Measurements from ENCODE around the gene CDK8.
"Not testable (repeated sequence)": the region's sequence is repeated elsewhere in the genome, so short reads cannot be mapped to it uniquely, and the experiment has no call there.

The CDK8 gene

DNA sequence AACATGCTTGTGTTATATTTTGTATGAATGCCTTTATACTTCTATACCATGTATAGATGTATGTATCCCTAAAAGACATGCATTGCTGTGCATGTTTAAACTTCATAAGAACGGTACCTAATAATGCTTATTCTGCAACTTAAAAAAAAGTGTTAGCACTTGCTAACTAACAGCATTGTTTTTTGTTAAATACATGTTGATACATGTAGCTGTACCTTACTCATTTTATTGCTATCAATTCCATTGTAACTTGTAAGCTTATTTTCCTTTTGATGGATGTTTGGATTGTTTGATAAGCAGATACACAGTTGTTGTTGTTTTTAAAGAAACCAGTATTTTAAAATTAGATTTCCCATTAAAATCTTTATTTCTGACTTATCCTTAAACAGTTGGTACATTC, 53.8 kb downstream of the CDK8 start:
- Histone ChIP-seq H3K36me3 (ENCODE audit: control insufficient read depth in 5 of 5, insufficient read depth in 5 of 5, low read length in 5 of 5) (no peaks in the 10 kb centered on the region), H3K4me3 (ENCODE audit: low read depth in 1 of 5, low read length in 5 of 5) (no peak overlapping the region), H3K27ac (ENCODE audit: low read depth, low read length) (no peak overlapping the region), H3K9ac (ENCODE audit: low read length in 5 of 5) (no peak overlapping the region), H3K27me3 (ENCODE audit: control insufficient read depth in 5 of 5, insufficient read depth in 4 of 5, low read length in 5 of 5) (no peaks in the 10 kb centered on the region), H3K4me1 (ENCODE audit: control insufficient read depth in 5 of 5, insufficient read depth in 5 of 5, low read length in 5 of 5) (peaks cover 0 to 6% (median 0%) of the 10 kb centered on the region in 5 donors), H3K9me3 (ENCODE audit: control insufficient read depth in 5 of 5, low read length in 5 of 5) (no peaks in the 10 kb centered on the region)

DNA sequence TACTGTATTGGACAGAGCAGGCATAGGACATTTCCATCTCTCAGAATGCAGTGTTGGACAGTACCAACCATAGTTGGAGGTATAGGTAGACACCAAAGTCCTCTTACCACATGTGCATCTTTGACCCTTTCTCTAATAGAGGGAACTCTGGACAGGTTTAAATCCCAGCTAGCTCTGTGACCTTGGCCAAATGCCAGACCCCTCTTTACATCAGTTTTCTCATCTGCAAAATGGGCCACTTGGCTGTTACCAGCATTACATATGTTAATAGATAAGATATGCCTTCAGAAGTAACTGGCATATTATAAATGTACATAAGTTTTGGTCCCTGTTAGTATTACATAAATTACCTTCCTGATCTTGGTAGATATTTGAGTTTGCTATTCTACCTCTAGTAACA, 54.3 kb downstream of the CDK8 start:
- Histone ChIP-seq H3K27me3 (ENCODE audit: control insufficient read depth in 5 of 5, insufficient read depth in 4 of 5, low read length in 5 of 5) (no peaks in the 10 kb centered on the region), H3K9me3 (ENCODE audit: control insufficient read depth in 5 of 5, low read length in 5 of 5) (no peaks in the 10 kb centered on the region), H3K4me1 (ENCODE audit: control insufficient read depth in 5 of 5, insufficient read depth in 5 of 5, low read length in 5 of 5) (peaks cover 0 to 6% (median 0%) of the 10 kb centered on the region in 5 donors), H3K9ac (ENCODE audit: low read length in 5 of 5) (no peak overlapping the region), H3K36me3 (ENCODE audit: control insufficient read depth in 5 of 5, insufficient read depth in 5 of 5, low read length in 5 of 5) (no peaks in the 10 kb centered on the region), H3K4me3 (ENCODE audit: low read depth in 1 of 5, low read length in 5 of 5) (no peak overlapping the region), H3K27ac (ENCODE audit: low read depth, low read length) (no peak overlapping the region)

DNA sequence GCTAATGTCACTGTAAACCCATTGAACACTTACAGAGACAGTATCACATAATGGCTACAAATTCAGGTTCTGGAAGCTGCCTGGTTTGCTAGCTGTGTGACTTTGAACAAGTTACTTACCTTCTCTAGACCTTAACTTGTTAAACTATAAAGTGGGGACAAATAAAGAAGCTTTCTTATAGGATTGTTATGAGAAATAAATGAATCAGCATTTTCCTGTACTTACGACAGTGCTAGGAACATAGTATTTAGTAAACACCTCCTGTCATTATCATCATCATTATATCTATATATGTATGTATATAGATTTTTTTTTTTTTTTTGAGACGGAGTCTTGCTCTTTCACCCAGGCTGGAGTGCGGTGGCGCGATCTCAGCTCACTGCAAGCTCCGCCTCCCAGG, 54.9 kb downstream of the CDK8 start:
- no peak overlapping the region for H3K4me3 ChIP-seq (ENCODE audit: low read depth in 1 of 5, low read length in 5 of 5)
- H3K4me1 ChIP-seq (ENCODE audit: control insufficient read depth in 5 of 5, insufficient read depth in 5 of 5, low read length in 5 of 5): peaks cover 0 to 6% (median 0%) of the 10 kb centered on the region in 5 donors
- no peak overlapping the region for H3K9ac ChIP-seq (ENCODE audit: low read length in 5 of 5)
- no peaks in the 10 kb centered on the region for H3K9me3 ChIP-seq (ENCODE audit: control insufficient read depth in 5 of 5, low read length in 5 of 5)
- no peaks in the 10 kb centered on the region for H3K27me3 ChIP-seq (ENCODE audit: control insufficient read depth in 5 of 5, insufficient read depth in 4 of 5, low read length in 5 of 5)
- no peaks in the 10 kb centered on the region for H3K36me3 ChIP-seq (ENCODE audit: control insufficient read depth in 5 of 5, insufficient read depth in 5 of 5, low read length in 5 of 5)
- no peak overlapping the region for H3K27ac ChIP-seq (ENCODE audit: low read depth, low read length)

DNA sequence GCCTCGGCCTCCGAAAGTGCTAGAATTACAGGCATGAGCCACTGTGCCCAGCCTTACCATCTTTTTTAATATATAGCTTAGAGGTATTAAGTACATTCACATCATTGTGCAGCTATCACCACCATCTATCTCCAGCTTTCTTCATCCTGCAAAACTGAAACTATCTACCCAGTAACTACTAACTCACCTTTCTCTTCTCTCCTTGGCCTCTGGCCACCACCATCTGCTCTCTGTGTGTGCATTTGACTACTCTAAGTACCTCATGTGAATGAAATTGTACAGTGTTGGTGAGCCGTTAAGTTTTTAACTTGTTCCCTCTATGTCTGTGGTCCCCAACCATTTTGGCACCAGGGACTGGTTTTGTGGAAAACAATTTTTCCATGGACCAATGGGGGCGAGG, 56.1 kb downstream of the CDK8 start:
- Histone ChIP-seq H3K36me3 (ENCODE audit: control insufficient read depth in 5 of 5, insufficient read depth in 5 of 5, low read length in 5 of 5) (no peaks in the 10 kb centered on the region), H3K4me3 (ENCODE audit: low read depth in 1 of 5, low read length in 5 of 5) (no peak overlapping the region), H3K27me3 (ENCODE audit: control insufficient read depth in 5 of 5, insufficient read depth in 4 of 5, low read length in 5 of 5) (no peaks in the 10 kb centered on the region), H3K4me1 (ENCODE audit: control insufficient read depth in 5 of 5, insufficient read depth in 5 of 5, low read length in 5 of 5) (peaks cover 0 to 6% (median 0%) of the 10 kb centered on the region in 5 donors), H3K27ac (ENCODE audit: low read depth, low read length) (no peak overlapping the region), H3K9me3 (ENCODE audit: control insufficient read depth in 5 of 5, low read length in 5 of 5) (no peaks in the 10 kb centered on the region), H3K9ac (ENCODE audit: low read length in 5 of 5) (no peak overlapping the region)

DNA sequence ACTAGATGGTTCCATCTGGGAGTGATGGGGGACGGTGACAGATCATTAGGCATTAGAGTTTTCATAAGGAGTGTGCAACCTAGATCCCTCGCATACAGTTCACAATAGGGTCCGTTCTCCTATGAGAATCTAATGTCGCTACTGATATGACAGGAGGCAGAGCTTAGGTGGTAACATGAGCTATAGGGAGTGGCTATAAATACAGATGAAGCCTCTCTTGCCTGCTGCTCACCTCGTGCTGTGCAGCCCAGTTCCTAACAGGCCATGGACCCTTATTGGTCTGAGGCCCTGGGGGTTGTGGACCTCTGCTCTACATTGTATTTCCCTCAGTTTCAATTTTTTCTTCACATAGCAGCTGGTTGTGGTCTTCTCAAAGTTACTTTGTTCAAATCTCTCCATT, 56.5 kb downstream of the CDK8 start:
- no peak overlapping the region for H3K27ac ChIP-seq (ENCODE audit: low read depth, low read length)
- no peaks in the 10 kb centered on the region for H3K27me3 ChIP-seq (ENCODE audit: control insufficient read depth in 5 of 5, insufficient read depth in 4 of 5, low read length in 5 of 5)
- no peaks in the 10 kb centered on the region for H3K36me3 ChIP-seq (ENCODE audit: control insufficient read depth in 5 of 5, insufficient read depth in 5 of 5, low read length in 5 of 5)
- peaks cover 0 to 6% (median 0%) of the 10 kb centered on the region in 5 donors for H3K4me1 ChIP-seq (ENCODE audit: control insufficient read depth in 5 of 5, insufficient read depth in 5 of 5, low read length in 5 of 5)
- no peaks in the 10 kb centered on the region for H3K9me3 ChIP-seq (ENCODE audit: control insufficient read depth in 5 of 5, low read length in 5 of 5)
- H3K9ac ChIP-seq (ENCODE audit: low read length in 5 of 5): no peak overlapping the region
- H3K4me3 ChIP-seq (ENCODE audit: low read depth in 1 of 5, low read length in 5 of 5): no peak overlapping the region

GRCh38 chr13:26312019-26312418, 58.1 kb downstream of the CDK8 start:
- H3K4me1 ChIP-seq (ENCODE audit: control insufficient read depth in 5 of 5, insufficient read depth in 5 of 5, low read length in 5 of 5); H3K9ac ChIP-seq (ENCODE audit: low read length in 5 of 5); H3K4me3 ChIP-seq (ENCODE audit: low read depth in 1 of 5, low read length in 5 of 5); H3K9me3 ChIP-seq (ENCODE audit: control insufficient read depth in 5 of 5, low read length in 5 of 5); H3K27me3 ChIP-seq (ENCODE audit: control insufficient read depth in 5 of 5, insufficient read depth in 4 of 5, low read length in 5 of 5); H3K27ac ChIP-seq (ENCODE audit: low read depth, low read length); H3K36me3 ChIP-seq (ENCODE audit: control insufficient read depth in 5 of 5, insufficient read depth in 5 of 5, low read length in 5 of 5): not testable (repeated sequence)

DNA sequence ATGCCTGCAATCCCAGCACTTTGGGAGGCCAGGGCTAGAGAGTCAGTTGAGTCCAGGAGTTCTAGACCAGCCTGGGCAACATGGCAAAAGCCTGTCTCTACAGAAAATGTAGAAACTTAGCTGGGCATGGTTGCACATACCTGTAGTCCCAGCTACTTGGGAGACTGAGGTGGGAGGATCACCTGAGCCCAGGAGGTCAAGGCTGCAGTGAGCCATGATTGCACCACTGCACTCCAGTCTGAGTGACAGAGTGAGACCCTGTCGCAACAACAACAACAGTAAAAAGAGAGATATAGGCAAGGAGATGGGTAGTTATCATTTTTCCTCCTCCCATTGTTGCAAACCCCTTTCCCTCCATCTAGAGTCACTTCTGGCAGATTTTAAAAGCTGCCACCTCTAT, 62.2 kb downstream of the CDK8 start:
- H3K4me1 ChIP-seq (ENCODE audit: control insufficient read depth in 5 of 5, insufficient read depth in 5 of 5, low read length in 5 of 5); H3K9me3 ChIP-seq (ENCODE audit: control insufficient read depth in 5 of 5, low read length in 5 of 5); H3K9ac ChIP-seq (ENCODE audit: low read length in 5 of 5); H3K27me3 ChIP-seq (ENCODE audit: control insufficient read depth in 5 of 5, insufficient read depth in 4 of 5, low read length in 5 of 5); H3K36me3 ChIP-seq (ENCODE audit: control insufficient read depth in 5 of 5, insufficient read depth in 5 of 5, low read length in 5 of 5); H3K4me3 ChIP-seq (ENCODE audit: low read depth in 1 of 5, low read length in 5 of 5); H3K27ac ChIP-seq (ENCODE audit: low read depth, low read length): not testable (repeated sequence)

DNA sequence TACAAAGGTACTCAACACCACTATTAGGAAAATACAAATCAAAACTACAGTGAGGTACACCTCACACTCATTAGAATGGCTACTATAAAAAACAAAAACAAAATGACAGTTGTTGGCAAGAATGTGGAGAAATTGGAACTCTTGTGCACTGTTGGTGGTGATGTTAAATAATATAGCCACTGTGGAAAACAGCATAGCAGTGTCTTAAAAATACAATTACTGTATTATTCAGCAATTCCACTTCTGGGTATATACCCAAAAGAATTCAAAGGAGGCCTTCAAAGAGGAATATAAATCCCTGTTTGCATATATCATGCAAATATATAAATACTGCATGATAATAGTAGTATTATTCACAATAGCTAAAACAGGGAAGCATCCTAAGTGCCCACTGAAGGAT, 66.8 kb downstream of the CDK8 start:
- no peak overlapping the region for H3K4me3 ChIP-seq (ENCODE audit: low read depth in 1 of 5, low read length in 5 of 5)
- H3K4me1 ChIP-seq (ENCODE audit: control insufficient read depth in 5 of 5, insufficient read depth in 5 of 5, low read length in 5 of 5): no peaks in the 10 kb centered on the region
- no peak overlapping the region for H3K27ac ChIP-seq (ENCODE audit: low read depth, low read length)
- no peak overlapping the region for H3K9ac ChIP-seq (ENCODE audit: low read length in 5 of 5)
- H3K9me3 ChIP-seq (ENCODE audit: control insufficient read depth in 5 of 5, low read length in 5 of 5): no peaks in the 10 kb centered on the region
- H3K27me3 ChIP-seq (ENCODE audit: control insufficient read depth in 5 of 5, insufficient read depth in 4 of 5, low read length in 5 of 5): no peaks in the 10 kb centered on the region
- H3K36me3 ChIP-seq (ENCODE audit: control insufficient read depth in 5 of 5, insufficient read depth in 5 of 5, low read length in 5 of 5): no peaks in the 10 kb centered on the region

DNA sequence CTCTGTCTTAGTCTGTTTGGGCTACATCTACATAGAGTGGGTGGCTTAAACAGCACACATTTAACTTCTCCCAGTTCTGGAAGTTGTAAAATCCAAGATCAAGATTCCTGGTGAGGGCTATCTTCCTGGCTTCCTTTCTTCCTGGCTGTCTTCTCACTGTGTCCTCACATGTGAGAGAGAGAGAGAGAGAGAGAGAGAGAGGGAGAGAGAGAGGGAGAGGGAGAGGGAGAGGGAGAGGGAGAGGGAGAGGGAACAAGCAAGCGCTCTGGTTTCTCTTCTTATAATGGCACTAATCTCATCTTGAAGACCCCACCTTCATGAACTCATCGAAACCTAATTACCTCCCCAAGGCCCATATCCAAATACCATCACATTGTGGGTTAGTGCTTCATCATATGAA, 69.2 kb downstream of the CDK8 start:
- Histone ChIP-seq H3K4me1 (ENCODE audit: control insufficient read depth in 5 of 5, insufficient read depth in 5 of 5, low read length in 5 of 5) (peaks cover 0 to 3% (median 0%) of the 10 kb centered on the region in 5 donors), H3K9ac (ENCODE audit: low read length in 5 of 5) (no peak overlapping the region), H3K4me3 (ENCODE audit: low read depth in 1 of 5, low read length in 5 of 5) (no peak overlapping the region), H3K36me3 (ENCODE audit: control insufficient read depth in 5 of 5, insufficient read depth in 5 of 5, low read length in 5 of 5) (no peaks in the 10 kb centered on the region), H3K27ac (ENCODE audit: low read depth, low read length) (no peak overlapping the region), H3K27me3 (ENCODE audit: control insufficient read depth in 5 of 5, insufficient read depth in 4 of 5, low read length in 5 of 5) (no peaks in the 10 kb centered on the region), H3K9me3 (ENCODE audit: control insufficient read depth in 5 of 5, low read length in 5 of 5) (no peaks in the 10 kb centered on the region)

DNA sequence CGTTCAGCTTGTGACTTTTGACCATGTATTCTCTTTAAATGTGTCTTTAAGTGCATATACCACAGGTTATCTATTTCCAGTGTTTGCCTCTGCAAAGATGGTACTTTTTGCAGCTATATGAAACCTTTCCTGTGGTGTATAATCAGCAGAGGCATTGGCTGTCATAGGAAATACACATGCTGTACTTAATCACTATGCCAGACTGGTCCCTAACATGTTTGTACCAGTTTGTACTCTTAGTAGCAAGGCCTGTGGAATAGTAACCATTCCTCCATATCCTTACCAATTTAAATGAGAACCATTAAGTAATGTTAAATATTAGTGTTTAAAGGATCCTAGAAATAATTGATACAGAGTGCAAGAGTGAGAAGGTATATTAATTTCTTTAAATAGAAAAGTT, 69.8 kb downstream of the CDK8 start:
- H3K9me3 ChIP-seq (ENCODE audit: control insufficient read depth in 5 of 5, low read length in 5 of 5): peaks cover 0 to 4% (median 0%) of the 10 kb centered on the region in 5 donors
- peaks cover 0 to 3% (median 0%) of the 10 kb centered on the region in 5 donors for H3K4me1 ChIP-seq (ENCODE audit: control insufficient read depth in 5 of 5, insufficient read depth in 5 of 5, low read length in 5 of 5)
- H3K36me3 ChIP-seq (ENCODE audit: control insufficient read depth in 5 of 5, insufficient read depth in 5 of 5, low read length in 5 of 5): no peaks in the 10 kb centered on the region
- no peak overlapping the region for H3K4me3 ChIP-seq (ENCODE audit: low read depth in 1 of 5, low read length in 5 of 5)
- no peak overlapping the region for H3K27ac ChIP-seq (ENCODE audit: low read depth, low read length)
- H3K27me3 ChIP-seq (ENCODE audit: control insufficient read depth in 5 of 5, insufficient read depth in 4 of 5, low read length in 5 of 5): no peaks in the 10 kb centered on the region
- H3K9ac ChIP-seq (ENCODE audit: low read length in 5 of 5): no peak overlapping the region

DNA sequence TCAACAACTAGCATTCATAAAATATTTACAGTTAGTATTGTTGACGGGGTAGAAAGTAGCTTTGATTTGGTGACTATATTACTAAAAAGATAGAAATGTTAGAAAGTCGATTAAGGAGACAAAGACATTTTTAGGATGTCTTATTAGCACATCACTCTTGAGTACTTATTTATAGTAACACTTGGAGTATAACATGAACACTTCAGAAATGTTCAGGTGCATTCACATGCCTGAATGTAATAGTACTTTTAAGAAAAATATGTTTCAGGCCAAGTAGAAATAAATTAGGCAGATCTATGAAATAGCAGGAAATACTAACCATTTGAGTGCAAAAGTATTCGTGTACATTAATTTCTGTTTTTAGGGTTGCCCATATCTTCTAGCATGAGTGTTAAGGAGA, 70.4 kb downstream of the CDK8 start:
- Histone ChIP-seq H3K4me1 (ENCODE audit: control insufficient read depth in 5 of 5, insufficient read depth in 5 of 5, low read length in 5 of 5) (peaks cover 0 to 3% (median 0%) of the 10 kb centered on the region in 5 donors), H3K4me3 (ENCODE audit: low read depth in 1 of 5, low read length in 5 of 5) (no peak overlapping the region), H3K27ac (ENCODE audit: low read depth, low read length) (no peak overlapping the region), H3K36me3 (ENCODE audit: control insufficient read depth in 5 of 5, insufficient read depth in 5 of 5, low read length in 5 of 5) (no peaks in the 10 kb centered on the region), H3K9me3 (ENCODE audit: control insufficient read depth in 5 of 5, low read length in 5 of 5) (peaks cover 0 to 6% (median 0%) of the 10 kb centered on the region in 5 donors), H3K9ac (ENCODE audit: low read length in 5 of 5) (no peak overlapping the region), H3K27me3 (ENCODE audit: control insufficient read depth in 5 of 5, insufficient read depth in 4 of 5, low read length in 5 of 5) (no peaks in the 10 kb centered on the region)

Data from subcutaneous abdominal adipose tissue (tissue), 5 donors.